HepG2 (cell line): ENCODE measurements around the gene MLXIPL. TPM values are rescaled to one million over a fixed set of nuclear protein-coding genes. Genes with fewer than 3 reads are reported as not detected.

ENCODE experiments used
- AGO2 ChIP-seq: fragments of 200-400 bp; formaldehyde crosslinking; optimal IDR thresholded peaks from 2 replicates; pipeline ENCODE3; 2017; ENCODE audit warnings: mild to moderate bottlenecking, low read depth, low read length, moderate library complexity
- ARID4A ChIP-seq: sonication (generic); formaldehyde crosslinking; IDR thresholded peaks from 2 replicates; pipeline ENCODE4 v1.5.0; 2020; ENCODE audit warnings: mild to moderate bottlenecking, missing genetic modification reagents, borderline replicate concordance
- ERF ChIP-seq: IDR thresholded peaks from 2 replicates; pipeline ENCODE4 v1.6.1; 2018; ENCODE audit warnings: missing biosample characterization, missing genetic modification reagents
- JARID2 ChIP-seq: sonication (generic); formaldehyde crosslinking; IDR thresholded peaks from 2 replicates; pipeline ENCODE4 v1.8.1; 2023; ENCODE audit warnings: missing genetic modification reagents, inconsistent platforms; ENCODE audit not compliant: insufficient replicate concordance
- KDM5B ChIP-seq: sonication (generic); formaldehyde crosslinking; IDR thresholded peaks from 2 replicates; pipeline ENCODE4 v1.4.0; 2020; ENCODE audit warnings: missing genetic modification reagents, mild to moderate bottlenecking, borderline replicate concordance
- MBD4 ChIP-seq: IDR thresholded peaks from 2 replicates; pipeline ENCODE4 v1.6.1; 2012; ENCODE audit warnings: low read length, inconsistent platforms, borderline replicate concordance
- NFIB ChIP-seq: sonication (generic); formaldehyde crosslinking; IDR thresholded peaks from 2 replicates; pipeline ENCODE4 v1.9.0; 2021; ENCODE audit warnings: missing genetic modification reagents, mild to moderate bottlenecking, borderline replicate concordance
- NR2F2 ChIP-seq: IDR thresholded peaks from 2 replicates; pipeline ENCODE4 v1.6.1; 2012; ENCODE audit warnings: low read depth, inconsistent platforms, borderline replicate concordance
- RBM22 ChIP-seq: fragments of 200-400 bp; formaldehyde crosslinking; optimal IDR thresholded peaks from 2 replicates; pipeline ENCODE3; 2017; ENCODE audit warnings: mild to moderate bottlenecking, low read length, moderate library complexity
- TBX3 ChIP-seq: fragments of 450-650 bp; IDR thresholded peaks from 2 replicates; pipeline ENCODE4 v1.6.1; 2017; ENCODE audit warnings: antibody characterized with exemption, mild to moderate bottlenecking, inconsistent platforms, borderline replicate concordance
- THRA ChIP-seq: sonication (generic); formaldehyde crosslinking; IDR thresholded peaks from 2 replicates; pipeline ENCODE4 v1.4.0; 2020; ENCODE audit warnings: missing genetic modification reagents, borderline replicate concordance
- ZFX ChIP-seq: sonication (generic); formaldehyde crosslinking; IDR thresholded peaks from 2 replicates; pipeline ENCODE4 v1.4.0; 2020; ENCODE audit warnings: mild to moderate bottlenecking, low read depth, missing genetic modification reagents, moderate library complexity
- ZMYM3 ChIP-seq: sonication (generic); formaldehyde crosslinking; IDR thresholded peaks from 2 replicates; pipeline ENCODE4 v1.5.1; 2020; ENCODE audit warnings: mild to moderate bottlenecking, missing genetic modification reagents
- ZNF232 ChIP-seq: sonication (generic); formaldehyde crosslinking; IDR thresholded peaks from 2 replicates; pipeline ENCODE4 v1.4.0; 2020; ENCODE audit warnings: missing genetic modification reagents, borderline replicate concordance
- ZNF552 ChIP-seq: sonication (generic); formaldehyde crosslinking; IDR thresholded peaks from 2 replicates; pipeline ENCODE4 v1.9.0; 2022; ENCODE audit warnings: missing genetic modification reagents, mild to moderate bottlenecking, borderline replicate concordance
- ZNF562 ChIP-seq: sonication (generic); formaldehyde crosslinking; IDR thresholded peaks from 2 replicates; pipeline ENCODE4 v1.8.0; 2022; ENCODE audit warnings: missing genetic modification reagents, borderline replicate concordance
- ZNF577 ChIP-seq: sonication (generic); formaldehyde crosslinking; IDR thresholded peaks from 2 replicates; pipeline ENCODE4 v1.4.0; 2020; ENCODE audit warnings: mild to moderate bottlenecking, low read depth, missing genetic modification reagents, borderline replicate concordance
- ZNF644 ChIP-seq: IDR thresholded peaks from 2 replicates; pipeline ENCODE4 v1.6.1; 2016; ENCODE audit warnings: low read depth
- ZNF678 ChIP-seq: sonication (generic); formaldehyde crosslinking; IDR thresholded peaks from 2 replicates; pipeline ENCODE4 v1.4.0; 2020; ENCODE audit warnings: mild to moderate bottlenecking, missing genetic modification reagents
- ZNF788 ChIP-seq: sonication (generic); formaldehyde crosslinking; IDR thresholded peaks from 2 replicates; pipeline ENCODE4 v1.5.0; 2020; ENCODE audit warnings: mild to moderate bottlenecking, missing genetic modification reagents, borderline replicate concordance
- ZUFSP ChIP-seq: sonication (generic); formaldehyde crosslinking; IDR thresholded peaks from 2 replicates; pipeline ENCODE4 v1.9.0; 2021; ENCODE audit warnings: missing genetic modification reagents, mild to moderate bottlenecking, borderline replicate concordance
- polyA plus RNA-seq, 8 experiments: library from polyadenylated mRNA; depleted of rRNA in 3 of 8; stranded (reverse) in 7 of 8; unstranded in 1 of 8; fragments of >200 nt; fragmentation: Illumina TruSeq in 4 of 8; extraction: Trizol in 4 of 8; gene quantifications; 2 replicates each; pipeline versions ENCODE4 v1.2.1 to v1.2.3, GENCODE V29; 2011 to 2016; ENCODE audit warnings: low read depth in 4 of 8, missing spikeins in 1 of 8, mixed read lengths in 1 of 8; ENCODE audit not compliant: insufficient read depth in 1 of 8
- total RNA-seq, 5 experiments: library from RNA; depleted of rRNA; stranded (reverse); fragments of >200 nt; fragmentation: Illumina TruSeq; extraction: Trizol; gene quantifications; 2 replicates each; pipeline ENCODE4 v1.2.3, GENCODE V29; 2016; ENCODE audit warnings: low read depth in 1 of 5

The MLXIPL gene
- total and polyA plus RNA-seq, 2 of the 13 experiments (the other 11 are each of a cell fraction or from before 2014, with no cell fraction given): 51.6 to 60.1 TPM

GRCh38 chr7:73647725-73648592, 23.6 kb upstream of the MLXIPL start (continued):
- TF ChIP-seq JARID2 (CRISPR knock-in tag) (no peak), ZUFSP (CRISPR knock-in tag) (no peak), KDM5B (peak; percentile 70; the same call in 1 of the 2 replicates), ZFX (CRISPR knock-in tag) (peak; percentile 73), ZNF788 (CRISPR knock-in tag) (peak; percentile 42; the same call in 1 of the 2 replicates), NR2F2 (peak; percentile 50; the same call in 1 of the 2 replicates), ZNF577 (CRISPR knock-in tag) (no peak), ZNF644 (CRISPR knock-in tag) (no peak), ZMYM3 (CRISPR knock-in tag) (peak; percentile 54; the same call in 1 of the 2 replicates), RBM22 (no peak), TBX3 (no peak), ZNF552 (CRISPR knock-in tag) (no peak; the same call in 1 of the 2 replicates), NFIB (no peak), AGO2 (no peak), THRA (CRISPR knock-in tag) (0 out of 2 replicates have a peak, but pooled peaks have one; percentile 13), ZNF678 (peak; percentile 86; the same call in 1 of the 2 replicates), MBD4 (no peak), ERF (CRISPR knock-in tag) (0 out of 2 replicates have a peak, but pooled peaks have one; percentile 46), ARID4A (peak; percentile 78; the same call in 1 of the 2 replicates), ZNF562 (CRISPR knock-in tag) (no peak), ZNF232 (peak; percentile 83; the same call in 1 of the 2 replicates)
